WTC11 (cell line): ENCODE results near the gene NCBP3. TPM values are rescaled to one million over a fixed set of nuclear protein-coding genes. Genes with fewer than 3 reads are reported as not detected.

ENCODE experiments used
- ATAC-seq: fragments of 200-7000 bp; cut with Tn5 transposase; 2 replicates; pipeline ENCODE4 v1.10.0; 2021; ENCODE audit warnings: mild to moderate bottlenecking, moderate library complexity
- CTCF ChIA-PET: fragments of 300-600 bp; sonication (Branson Sonifier 250); formaldehyde crosslinking; loops from one replicate; lab custom pipeline; 2021; ENCODE audit warnings: antibody characterized with exemption; lab: Charles Lee
- POLR2A ChIA-PET: fragments of 350-600 bp; sonication (Branson Sonifier 250); formaldehyde crosslinking; loops from one replicate; lab custom pipeline; 2021; ENCODE audit warnings: antibody characterized with exemption; lab: Charles Lee
- DNase-seq: peaks from one replicate; pipeline ENCODE4 v3.0.0; 2021; ENCODE audit warnings: low spot score
- H3K27ac Mint-ChIP-seq: 2 replicates; pipeline ENCODE4 v1.8.0; 2021; ENCODE audit warnings: mixed read lengths
- H3K27me3 Mint-ChIP-seq: 2 replicates; pipeline ENCODE4 v1.8.0; 2021; ENCODE audit warnings: low read depth, mild to moderate bottlenecking, moderate library complexity, mixed read lengths
- H3K36me3 Mint-ChIP-seq: 2 replicates; pipeline ENCODE4 v1.8.0; 2021; ENCODE audit warnings: mixed read lengths
- H3K4me1 Mint-ChIP-seq: 2 replicates; pipeline ENCODE4 v1.8.0; 2022; ENCODE audit warnings: mixed read lengths
- H3K4me3 Mint-ChIP-seq: 2 replicates; pipeline ENCODE4 v1.8.0; 2021; ENCODE audit warnings: mild to moderate bottlenecking, moderate library complexity, mixed read lengths
- H3K9me3 Mint-ChIP-seq: 2 replicates; pipeline ENCODE4 v1.8.0; 2021; ENCODE audit warnings: mixed read lengths
- AFF4 ChIP-seq: sonication (generic); formaldehyde crosslinking; IDR thresholded peaks from 2 replicates; pipeline ENCODE4 v1.8.1; 2023; ENCODE audit warnings: mild to moderate bottlenecking, missing genetic modification reagents, borderline replicate concordance
- ARID4B ChIP-seq: sonication (generic); formaldehyde crosslinking; IDR thresholded peaks from 2 replicates; pipeline ENCODE4 v1.8.0; 2023; ENCODE audit warnings: missing genetic modification reagents, mild to moderate bottlenecking, borderline replicate concordance
- ATF2 ChIP-seq: sonication (generic); formaldehyde crosslinking; IDR thresholded peaks from 2 replicates; pipeline ENCODE4 v1.8.1; 2022; ENCODE audit warnings: low read depth, missing genetic modification reagents, borderline replicate concordance
- ERG ChIP-seq: fragments of 250-450 bp; sonication (Bioruptor Pico); IDR thresholded peaks from 2 replicates; pipeline ENCODE4 v1.8.0; 2021; ENCODE audit warnings: mild to moderate bottlenecking
- FOXP1 ChIP-seq: sonication (generic); formaldehyde crosslinking; IDR thresholded peaks from 2 replicates; pipeline ENCODE4 v1.8.0; 2022; ENCODE audit warnings: missing genetic modification reagents, mild to moderate bottlenecking, moderate library complexity, borderline replicate concordance
- HMGXB4 ChIP-seq: sonication (generic); formaldehyde crosslinking; IDR thresholded peaks from 2 replicates; pipeline ENCODE4 v1.8.1; 2023; ENCODE audit warnings: mild to moderate bottlenecking, moderate library complexity, missing genetic modification reagents
- MYBL2 ChIP-seq: sonication (generic); formaldehyde crosslinking; IDR thresholded peaks from 2 replicates; pipeline ENCODE4 v1.8.1; 2023; ENCODE audit warnings: mild to moderate bottlenecking, moderate library complexity, missing genetic modification reagents
- ZNF138 ChIP-seq: sonication (generic); formaldehyde crosslinking; conservative IDR thresholded peaks from 2 replicates; pipeline ENCODE4 v1.8.1; 2022; ENCODE audit warnings: mild to moderate bottlenecking, moderate library complexity, missing genetic modification reagents
- ZNF396 ChIP-seq: fragments of 250-450 bp; sonication (Bioruptor Pico); IDR thresholded peaks from 2 replicates; pipeline ENCODE4 v1.8.0; 2021; ENCODE audit warnings: mild to moderate bottlenecking, moderate library complexity, borderline replicate concordance
- ZNF416 ChIP-seq: fragments of 250-450 bp; sonication (Bioruptor Pico); IDR thresholded peaks from 2 replicates; pipeline ENCODE4 v1.9.0; 2021; ENCODE audit warnings: mild to moderate bottlenecking, inconsistent platforms
- ZSCAN18 ChIP-seq: fragments of 250-450 bp; sonication (Bioruptor Pico); IDR thresholded peaks from 2 replicates; pipeline ENCODE4 v2.1.2; 2022; ENCODE audit warnings: mild to moderate bottlenecking, moderate library complexity
- total RNA-seq: library from RNA; stranded (reverse); gene quantifications from 3 replicates; pipeline ENCODE4 v1.2.3, GENCODE V29; 2021

The NCBP3 gene
- total RNA-seq, 1 experiment from 2014 or later, result 48.7 TPM

- Mint-ChIP-seq H3K9me3 (no peaks in the 10 kb centered on the region), H3K4me3 (no peak overlapping the region), H3K27me3 (no peaks in the 10 kb centered on the region; the same call in 1 of the 2 replicates), H3K36me3 (0 out of 2 replicates have a peak, but pooled peaks cover 5% of the 10 kb centered on the region), H3K27ac (no peak overlapping the region), H3K4me1 (peaks cover 17% of the 10 kb centered on the region)
- ChIA-PET POLR2A (no interaction called here), CTCF (interaction anchor here (1.0 kb wide), 1 partner anchor 28 kb away, joined by 4 read pairs; no protein-coding TSS in a partner anchor)
- TF ChIP-seq ZNF396 (CRISPR knock-in tag) (no peak), HMGXB4 (no peak), ZNF138 (CRISPR knock-in tag) (no peak), FOXP1 (no peak), ATF2 (no peak), AFF4 (CRISPR knock-in tag) (no peak), ERG (CRISPR knock-in tag) (no peak), MYBL2 (CRISPR knock-in tag) (no peak), ZSCAN18 (no peak)
- ATAC-seq, result no peak
- no peak for DNase-seq
Measured at GRCh38 chr17:3885970-3886369, 39.9 kb upstream of the NCBP3 start.

- CTCF ChIA-PET, result interaction anchor here (1.0 to 1.7 kb wide), 2 partner anchors 29 to 39 kb away, joined by 4 to 7 read pairs; partner anchors contain the start of gene NCBP3
- H3K4me1 Mint-ChIP-seq, result peaks cover 10% of the 10 kb centered on the region
- no peak overlapping the region for H3K27ac Mint-ChIP-seq
- DNase-seq, result no peak
- ATAC-seq, result no peak
- H3K4me3 Mint-ChIP-seq, result no peak overlapping the region
- H3K36me3 Mint-ChIP-seq, result 0 out of 2 replicates have a peak, but pooled peaks cover 5% of the 10 kb centered on the region
- TF ChIP-seq ZNF416 (CRISPR knock-in tag) (no peak), ARID4B (CRISPR knock-in tag) (no peak)
- no peaks in the 10 kb centered on the region; the same call in 1 of the 2 replicates for H3K27me3 Mint-ChIP-seq
- POLR2A ChIA-PET, result no interaction called here
- no peaks in the 10 kb centered on the region for H3K9me3 Mint-ChIP-seq
Measured at GRCh38 chr17:3885271-3885670, 39.2 kb upstream of the NCBP3 start.
